HG02970 (cell line): ENCODE data around the gene RCL1.
A peak's percentile ranks its signal among the peaks of the same experiment; 100 is the strongest.

Experiments used
- ATAC-seq: cut with Tn5 transposase; IDR thresholded peaks from one replicate; pipeline ENCODE4 v1.9.1; 2021; ENCODE audit warnings: mild to moderate bottlenecking, moderate library complexity, moderate number of reproducible peaks; ENCODE audit not compliant: unreplicated experiment, low FRiP score

The RCL1 gene

GRCh38 chr9:4805191-4805918 is 12.6 kb downstream of the RCL1 start:
- ATAC-seq, result no peak

DNA sequence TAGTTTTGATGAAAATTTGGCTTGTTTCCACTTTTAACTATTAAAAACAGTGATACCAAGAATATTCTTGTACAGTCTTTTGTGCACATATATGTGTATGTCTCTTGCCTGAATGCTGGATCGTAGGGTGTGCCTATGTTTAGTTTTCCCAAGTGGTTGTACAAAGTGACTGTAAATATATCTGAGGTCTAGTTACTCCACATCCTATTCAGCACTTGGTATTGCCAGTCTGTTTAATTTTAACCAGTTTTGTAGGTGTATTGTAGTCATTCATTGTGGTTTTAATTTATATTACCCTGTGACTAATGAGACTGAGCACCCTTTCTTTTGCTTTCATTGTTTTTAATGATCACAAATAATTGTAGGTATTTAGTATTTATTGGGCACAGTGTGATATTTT is 17.8 kb downstream of the RCL1 start:
- ATAC-seq, result no peak

DNA sequence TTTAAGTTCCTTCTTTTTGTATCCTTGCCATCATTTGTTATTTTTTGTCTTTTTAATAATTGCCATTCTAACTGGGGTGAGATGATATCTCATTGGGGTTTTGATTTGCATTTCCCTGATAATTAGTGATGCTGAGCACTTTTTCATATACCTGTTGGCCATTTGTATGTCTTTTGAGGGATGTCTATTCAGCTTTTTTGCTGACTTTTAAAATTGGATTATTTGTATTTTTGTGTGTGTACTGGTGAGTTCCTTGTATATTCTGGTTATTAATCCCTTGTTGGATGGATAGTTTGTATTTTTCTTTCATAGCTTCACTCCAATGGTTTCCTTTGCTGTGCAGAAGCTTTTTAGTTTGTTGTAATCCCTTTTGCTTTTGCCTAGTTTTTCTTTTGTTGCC is 19.1 kb downstream of the RCL1 start:
- ATAC-seq, result no peak

DNA sequence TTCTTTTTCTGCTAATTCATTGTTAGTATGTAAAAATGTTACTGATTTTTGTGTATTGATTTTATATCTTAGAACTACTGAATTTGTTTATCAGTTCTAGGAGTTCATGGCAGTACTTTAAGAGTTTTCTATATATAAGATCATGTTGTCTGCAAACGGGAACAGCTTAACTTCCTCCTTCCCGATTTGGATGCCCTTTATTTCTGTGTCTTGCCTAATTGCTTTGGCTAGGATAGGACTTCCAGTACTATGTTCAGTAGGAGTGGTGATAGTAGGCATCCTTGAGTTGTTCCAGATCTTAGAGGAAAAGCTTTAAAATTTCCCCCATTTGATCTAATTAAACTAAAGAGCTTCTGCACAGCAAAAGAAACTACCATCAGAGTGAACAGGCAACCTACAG is 20.1 kb downstream of the RCL1 start:
- no peak for ATAC-seq

GRCh38 chr9:4814913-4815312 is 22.2 kb downstream of the RCL1 start:
- peak; percentile 47 for ATAC-seq

- ATAC-seq, result no peak
Observed at GRCh38 chr9:4815381-4815956, 22.7 kb downstream of the RCL1 start.

- ATAC-seq, result no peak
Observed at GRCh38 chr9:4820168-4820567, 27.4 kb downstream of the RCL1 start.

DNA sequence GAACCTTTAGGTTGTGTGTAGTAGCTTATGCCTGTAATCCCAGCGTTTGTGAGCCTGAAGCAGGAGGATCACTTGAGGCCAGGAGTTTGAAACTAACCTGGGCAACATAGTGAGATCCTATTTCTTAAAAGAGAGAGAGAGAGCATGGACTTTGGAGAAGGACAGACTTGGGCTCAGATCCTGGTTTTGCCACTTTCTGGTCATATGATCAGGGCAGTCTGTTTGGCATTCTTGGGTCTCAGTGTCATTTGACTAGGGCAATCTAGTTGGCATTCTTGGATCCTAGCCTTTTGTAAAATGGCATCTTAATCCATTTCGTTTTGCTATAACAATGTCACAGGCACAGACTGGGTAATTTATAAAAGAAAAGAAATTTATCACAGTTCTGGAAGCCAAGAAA is 28.4 kb downstream of the RCL1 start:
- no peak for ATAC-seq

DNA sequence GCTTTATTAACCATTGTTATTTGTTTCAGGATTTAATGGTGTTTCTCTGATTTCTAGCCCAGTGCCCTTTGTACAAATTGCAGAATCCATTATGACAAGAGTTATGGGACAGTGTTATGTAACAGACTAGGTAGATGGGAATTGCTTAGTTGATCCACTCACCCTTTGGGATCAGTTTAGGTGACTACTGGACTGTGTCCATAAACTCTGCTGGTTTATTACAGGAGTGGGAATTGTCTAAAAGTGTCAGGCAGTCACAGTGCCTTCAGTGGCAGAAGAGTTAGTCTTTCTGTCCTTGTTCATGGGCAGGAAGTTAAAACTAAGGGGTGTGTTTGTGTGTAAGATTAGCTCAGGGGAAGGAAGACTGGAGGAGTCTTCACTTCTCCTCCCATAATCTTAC is 29.3 kb downstream of the RCL1 start:
- ATAC-seq, result no peak

- no peak for ATAC-seq
Observed at GRCh38 chr9:4826417-4827166, 33.8 kb downstream of the RCL1 start.

GRCh38 chr9:4827224-4827623 is 34.5 kb downstream of the RCL1 start:
- ATAC-seq, result no peak

GRCh38 chr9:4828761-4829160 is 36.0 kb downstream of the RCL1 start:
- no peak for ATAC-seq

DNA sequence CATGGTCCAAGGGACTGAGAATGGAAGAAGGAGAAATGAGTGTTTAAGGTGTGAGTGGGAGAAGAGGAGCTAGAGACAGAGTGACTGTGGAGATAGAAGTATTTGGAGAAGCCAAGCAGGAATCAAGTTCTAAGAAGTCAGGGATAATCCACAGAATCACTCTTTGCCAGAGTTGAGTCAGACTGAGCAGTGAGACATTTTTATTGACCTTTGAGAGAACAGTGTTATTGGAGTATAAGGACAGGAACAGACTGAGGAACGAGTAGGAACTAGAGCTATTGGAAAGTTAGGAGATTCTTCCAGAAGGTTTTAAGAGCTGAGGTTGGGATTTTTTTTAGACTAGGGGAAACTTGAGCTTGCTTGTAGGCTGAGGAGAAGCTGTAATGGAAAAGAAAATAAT is 37.2 kb downstream of the RCL1 start:
- no peak for ATAC-seq

GRCh38 chr9:4830699-4831098 is 38.0 kb downstream of the RCL1 start:
- ATAC-seq, result no peak

DNA sequence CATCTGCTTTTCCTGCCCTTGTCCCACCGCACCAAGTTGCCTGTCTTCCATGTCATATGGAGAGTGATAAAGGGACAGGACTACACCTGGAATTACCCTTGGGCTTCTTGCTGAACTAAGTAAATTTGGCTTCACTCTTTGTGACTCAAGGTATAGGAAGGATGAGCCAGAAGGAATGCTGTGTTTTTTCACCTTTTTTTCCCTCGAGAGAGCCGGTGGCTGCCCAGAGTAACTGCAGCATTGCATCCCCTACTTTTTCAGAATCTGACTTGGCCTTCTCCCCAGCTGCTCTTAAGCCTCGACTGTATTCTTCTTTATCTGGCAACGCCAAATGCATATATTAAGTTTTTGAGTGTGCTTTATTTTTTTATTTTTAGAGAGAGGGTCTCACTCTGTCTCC is 38.4 kb downstream of the RCL1 start:
- ATAC-seq, result no peak

GRCh38 chr9:4831944-4832343 is 39.2 kb downstream of the RCL1 start:
- ATAC-seq, result no peak

DNA sequence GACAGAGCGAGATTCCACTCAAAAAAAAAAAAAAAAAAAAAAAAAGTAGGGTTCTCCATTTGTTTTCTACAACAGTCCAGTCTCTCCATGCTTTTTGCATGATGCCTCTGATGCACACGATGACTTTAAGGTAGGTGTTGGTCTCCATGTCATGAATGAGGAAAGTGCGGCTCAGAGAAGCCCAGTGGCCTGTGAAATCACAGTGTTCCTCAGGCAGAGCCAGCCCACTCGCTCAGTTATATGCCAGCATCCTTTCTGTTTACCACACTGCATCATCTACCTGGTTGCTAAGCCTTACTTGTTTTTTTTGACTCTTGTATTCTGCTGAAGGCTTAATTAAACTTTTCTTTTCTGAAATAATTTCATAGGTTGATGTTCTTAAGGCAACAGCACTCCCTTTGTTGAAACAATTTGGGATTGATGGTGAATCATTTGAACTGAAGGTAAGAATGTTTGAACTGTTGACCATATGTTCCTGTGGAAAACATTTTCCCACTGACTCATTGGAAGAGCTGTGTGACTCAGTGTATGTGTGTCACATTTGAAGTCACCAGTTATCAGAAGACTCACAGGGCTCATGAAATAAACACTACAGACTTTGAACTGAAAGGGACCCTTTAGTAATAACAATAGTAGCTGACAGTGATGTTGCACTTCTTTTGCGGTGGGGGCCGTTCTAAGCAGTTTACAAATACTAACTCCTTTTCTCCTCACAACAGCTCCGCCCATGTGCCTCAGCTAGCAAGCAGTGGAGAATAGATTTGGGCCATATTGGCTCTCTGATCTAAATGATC is 40.2 kb downstream of the RCL1 start:
- ATAC-seq, result no peak

DNA sequence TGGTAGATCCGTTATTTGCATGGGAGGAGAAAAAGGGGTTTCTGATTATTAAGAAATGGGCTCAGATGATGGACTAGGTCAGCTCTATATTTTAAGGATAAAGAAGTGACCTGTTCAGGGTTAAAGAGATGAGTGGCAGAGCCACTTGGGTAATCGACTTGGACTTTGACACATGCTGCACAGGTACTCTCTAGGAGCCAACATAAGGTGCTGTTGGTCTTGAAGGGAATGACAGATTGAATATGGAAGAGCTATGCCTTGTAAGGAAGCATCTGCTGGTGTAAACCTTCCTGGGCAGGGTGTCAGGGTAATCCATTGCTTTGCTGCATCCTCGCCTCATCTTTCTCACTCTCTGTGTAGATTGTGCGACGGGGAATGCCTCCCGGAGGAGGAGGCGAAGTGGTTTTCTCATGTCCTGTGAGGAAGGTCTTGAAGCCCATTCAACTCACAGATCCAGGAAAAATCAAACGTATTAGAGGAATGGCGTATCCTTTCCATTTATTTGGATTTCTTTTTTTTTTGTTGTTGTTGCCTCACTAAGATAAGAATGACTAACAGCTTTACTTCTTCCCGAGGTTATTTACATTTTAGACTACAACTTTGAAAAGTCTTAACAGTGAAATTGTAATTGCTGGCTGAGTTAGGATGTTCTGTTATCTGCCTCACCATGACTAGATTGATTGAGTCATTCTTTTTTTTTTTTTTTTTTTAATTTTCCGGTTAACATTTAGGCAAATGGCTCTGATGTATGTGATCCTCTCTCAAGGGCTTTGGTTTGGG is 41.2 kb downstream of the RCL1 start:
- no peak for ATAC-seq

GRCh38 chr9:4836676-4837075 is 43.9 kb downstream of the RCL1 start:
- no peak for ATAC-seq
